Measurements from ENCODE around the gene ARPC4. TPM values are rescaled to one million over a fixed set of nuclear protein-coding genes. Genes with fewer than 3 reads are reported as not detected.

The ARPC4 gene
- polyA plus RNA-seq, 2 of the 4 experiments (the other 2 are of a cell fraction), result 140 to 298 TPM

- no peak for DNase-seq (ENCODE audit: low read depth in 1 of 2, low spot score in 1 of 2)
Observed at GRCh38 chr3:9754678-9755077, 38.2 kb upstream of the ARPC4 start.

GRCh38 chr3:9757427-9757826, 35.5 kb upstream of the ARPC4 start:
- no peak overlapping the region for H3K4me3 ChIP-seq
- H3K4me2 ChIP-seq, result no peak overlapping the region
- DNase-seq (ENCODE audit: low read depth in 1 of 2, low spot score in 1 of 2) (no peak), FAIRE-seq (no peak), ATAC-seq (no peak)
- no peak overlapping the region for H3K27ac ChIP-seq
- ChIA-PET CTCF (interaction anchor here (0.7 to 1.1 kb wide), 2 partner anchors 8 to 404 kb away, joined by 3 read pairs; no protein-coding TSS in a partner anchor), POLR2A (no interaction called here)
- WGBS (ENCODE audit: missing lambda C conversion rate), result 83% methylated on average over 12 of the region's 13 CpGs
- no peaks in the 10 kb centered on the region for H3K4me1 ChIP-seq
- no peaks in the 10 kb centered on the region for H3K9me3 ChIP-seq
- TF ChIP-seq KDM1A (IDR thresholded peaks at IDR 0.05; ENCODE audit: low read depth), result no peak
- TF ChIP-seq JUN (IDR thresholded peaks at IDR 0.05), result no peak
- no peak for TF ChIP-seq REST (IDR thresholded peaks at IDR 0.05)

More at GRCh38 chr3:9754678-9755077, 38.2 kb upstream of the ARPC4 start:
- no peak for FAIRE-seq
- ATAC-seq, result no peak
- Histone ChIP-seq H3K4me2 (no peak overlapping the region), H3K4me1 (peaks cover 9% of the 10 kb centered on the region; the same call in 2 of the 3 replicates), H3K4me3 (no peak overlapping the region), H3K9me3 (no peaks in the 10 kb centered on the region), H3K27ac (no peak overlapping the region)
- CTCF ChIA-PET, result interaction anchor here (0.7 to 2.3 kb wide), 4 partner anchors 33 to 251 kb away, joined by 3 to 8 read pairs (median 4); no protein-coding TSS in a partner anchor
- TF ChIP-seq KDM1A (IDR thresholded peaks at IDR 0.05; ENCODE audit: low read depth), result no peak
- TF ChIP-seq ELK1 (IDR thresholded peaks at IDR 0.05; ENCODE audit: low read depth, low read length), result no peak
- no peak for TF ChIP-seq CTCF (IDR thresholded peaks at IDR 0.05)
- no peak for TF ChIP-seq CBX8 (IDR thresholded peaks at IDR 0.05)
- no peak for TF ChIP-seq TP53 (CRISPR knock-in tag; IDR thresholded peaks at IDR 0.05)
- no peak for TF ChIP-seq JUNB (IDR thresholded peaks at IDR 0.05)
- TF ChIP-seq SMC3 (IDR thresholded peaks at IDR 0.05), result no peak
- TF ChIP-seq NPAS2 (CRISPR knock-in tag; IDR thresholded peaks at IDR 0.05; ENCODE audit: borderline replicate concordance), result no peak
- TF ChIP-seq MAFK (IDR thresholded peaks at IDR 0.05; ENCODE audit: partially characterized antibody), result no peak
- no peak for TF ChIP-seq ZSCAN20 (CRISPR knock-in tag; IDR thresholded peaks at IDR 0.05)
- no peak for TF ChIP-seq HOXB13 (CRISPR knock-in tag; IDR thresholded peaks at IDR 0.05; ENCODE audit: low read depth)
- no peak for TF ChIP-seq RFX5 (IDR thresholded peaks at IDR 0.05)
- TF ChIP-seq HMGXB4 (CRISPR knock-in tag; IDR thresholded peaks at IDR 0.05; ENCODE audit: borderline replicate concordance), result no peak
- TF ChIP-seq NFE2L2 (conservative IDR thresholded peaks at IDR 0.05; ENCODE audit: low read length), result no peak
- TF ChIP-seq ZFP36 (IDR thresholded peaks at IDR 0.05; ENCODE audit: borderline replicate concordance, partially characterized antibody), result no peak
- TF ChIP-seq PBX3 (IDR thresholded peaks at IDR 0.05), result no peak
- no peak for TF ChIP-seq MYC (IDR thresholded peaks at IDR 0.05; ENCODE audit: borderline replicate concordance, low read length)
- TF ChIP-seq JUN (IDR thresholded peaks at IDR 0.05), result no peak
- WGBS (ENCODE audit: missing lambda C conversion rate), result 88% methylated on average over 8 of the region's 8 CpGs
- POLR2A ChIA-PET, result interaction anchor here (0.6 kb wide), 1 partner anchor 177 kb away, joined by 3 read pairs; no protein-coding TSS in a partner anchor

Data from A549 (cell line).